Mucosa of descending colon (tissue), 3 donors: Measurements from ENCODE around the gene SEC14L6. TPM values are rescaled to one million over a fixed set of nuclear protein-coding genes. Genes with fewer than 3 reads are reported as not detected.
"Not testable (repeated sequence)": the region's sequence is repeated elsewhere in the genome, so short reads cannot be mapped to it uniquely, and the experiment has no call there.

Experiments used
- ATAC-seq: fragments of 200-7000 bp; cut with Tn5 transposase; one replicate; pipeline ENCODE4 v1.9.1; 2020; ENCODE audit warnings: mild to moderate bottlenecking, moderate library complexity
- DNase-seq, 3 donors: peaks; one replicate each; pipeline ENCODE4 v3.0.0-alpha.2; 2020
- H3K36me3 ChIP-seq: fragments of 200-600 bp; one replicate; pipeline ENCODE4 v1.8.0; 2021; ENCODE audit warnings: low read depth, mild to moderate bottlenecking
- H3K4me1 ChIP-seq: fragments of 200-600 bp; one replicate; pipeline ENCODE4 v1.8.0; 2021; ENCODE audit warnings: low read depth, mild to moderate bottlenecking
- H3K4me3 ChIP-seq: fragments of 200-600 bp; one replicate; pipeline ENCODE4 v1.8.0; 2021; ENCODE audit warnings: mild to moderate bottlenecking
- H3K9me3 ChIP-seq: fragments of 200-600 bp; one replicate; pipeline ENCODE4 v1.8.0; 2021; ENCODE audit warnings: mild to moderate bottlenecking
- intact Hi-C, 2 donors: fragments of 100-400 bp; cut with DNase I in 1 of 2; cut with micrococcal nuclease in 1 of 2; formaldehyde crosslinking; loops; one replicate each; pipeline versions ENCODE4 v1.11.0 to v1.11.1; 2022; cut with DNase I, micrococcal nuclease
- total RNA-seq, 3 donors: library from RNA; stranded (reverse); fragmentation: NEBNext Ultra II Directional in 2 of 3; extraction: Animal tissue kit (Norgen Biotek cat#: 25700) in 2 of 3; gene quantifications; one replicate each; pipeline versions ENCODE4 v1.2.1 to v1.2.4, GENCODE V29; 2021 to 2023
- TF ChIP-seq, protein P1 (sequence below): fragments of 200-600 bp; IDR thresholded peaks from one replicate; pipeline ENCODE4 v1.8.0; 2022; ENCODE audit warnings: antibody characterized with exemption, mild to moderate bottlenecking
- donor health status: DM: no; HTN: no; CAD: no; lungs with moderate emphysema.
- donor health status: DM: no; HTN: no; CAD: no.
- donor health status: DM: no; HTN: yes; CAD: no.

Gene SEC14L6
- total RNA-seq, 3 donors from 2014 or later = 0.26 to 0.47 TPM; not detected in 1

GRCh38 chr22:30557243-30557642, 10.7 kb upstream of the SEC14L6 start:
- H3K4me1 ChIP-seq = no peaks in the 10 kb centered on the region
- TF ChIP-seq, protein P1, sequence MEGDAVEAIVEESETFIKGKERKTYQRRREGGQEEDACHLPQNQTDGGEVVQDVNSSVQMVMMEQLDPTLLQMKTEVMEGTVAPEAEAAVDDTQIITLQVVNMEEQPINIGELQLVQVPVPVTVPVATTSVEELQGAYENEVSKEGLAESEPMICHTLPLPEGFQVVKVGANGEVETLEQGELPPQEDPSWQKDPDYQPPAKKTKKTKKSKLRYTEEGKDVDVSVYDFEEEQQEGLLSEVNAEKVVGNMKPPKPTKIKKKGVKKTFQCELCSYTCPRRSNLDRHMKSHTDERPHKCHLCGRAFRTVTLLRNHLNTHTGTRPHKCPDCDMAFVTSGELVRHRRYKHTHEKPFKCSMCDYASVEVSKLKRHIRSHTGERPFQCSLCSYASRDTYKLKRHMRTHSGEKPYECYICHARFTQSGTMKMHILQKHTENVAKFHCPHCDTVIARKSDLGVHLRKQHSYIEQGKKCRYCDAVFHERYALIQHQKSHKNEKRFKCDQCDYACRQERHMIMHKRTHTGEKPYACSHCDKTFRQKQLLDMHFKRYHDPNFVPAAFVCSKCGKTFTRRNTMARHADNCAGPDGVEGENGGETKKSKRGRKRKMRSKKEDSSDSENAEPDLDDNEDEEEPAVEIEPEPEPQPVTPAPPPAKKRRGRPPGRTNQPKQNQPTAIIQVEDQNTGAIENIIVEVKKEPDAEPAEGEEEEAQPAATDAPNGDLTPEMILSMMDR = no peak
- no peaks in the 10 kb centered on the region for H3K36me3 ChIP-seq
- H3K4me3 ChIP-seq = no peak overlapping the region
- intact Hi-C loops = no loop called here
- no peak for DNase-seq
- ATAC-seq = no peak
- H3K9me3 ChIP-seq = no peaks in the 10 kb centered on the region

- Histone ChIP-seq H3K36me3 (no peaks in the 10 kb centered on the region), H3K4me1 (no peaks in the 10 kb centered on the region), H3K4me3 (no peak overlapping the region), H3K9me3 (no peaks in the 10 kb centered on the region)
- DNase-seq (no peak), ATAC-seq (no peak)
- TF ChIP-seq, protein P1 = no peak
- intact Hi-C loops = no loop called here
These were observed 9.8 kb upstream of the SEC14L6 start for GRCh38 chr22:30556388-30556787.

DNA sequence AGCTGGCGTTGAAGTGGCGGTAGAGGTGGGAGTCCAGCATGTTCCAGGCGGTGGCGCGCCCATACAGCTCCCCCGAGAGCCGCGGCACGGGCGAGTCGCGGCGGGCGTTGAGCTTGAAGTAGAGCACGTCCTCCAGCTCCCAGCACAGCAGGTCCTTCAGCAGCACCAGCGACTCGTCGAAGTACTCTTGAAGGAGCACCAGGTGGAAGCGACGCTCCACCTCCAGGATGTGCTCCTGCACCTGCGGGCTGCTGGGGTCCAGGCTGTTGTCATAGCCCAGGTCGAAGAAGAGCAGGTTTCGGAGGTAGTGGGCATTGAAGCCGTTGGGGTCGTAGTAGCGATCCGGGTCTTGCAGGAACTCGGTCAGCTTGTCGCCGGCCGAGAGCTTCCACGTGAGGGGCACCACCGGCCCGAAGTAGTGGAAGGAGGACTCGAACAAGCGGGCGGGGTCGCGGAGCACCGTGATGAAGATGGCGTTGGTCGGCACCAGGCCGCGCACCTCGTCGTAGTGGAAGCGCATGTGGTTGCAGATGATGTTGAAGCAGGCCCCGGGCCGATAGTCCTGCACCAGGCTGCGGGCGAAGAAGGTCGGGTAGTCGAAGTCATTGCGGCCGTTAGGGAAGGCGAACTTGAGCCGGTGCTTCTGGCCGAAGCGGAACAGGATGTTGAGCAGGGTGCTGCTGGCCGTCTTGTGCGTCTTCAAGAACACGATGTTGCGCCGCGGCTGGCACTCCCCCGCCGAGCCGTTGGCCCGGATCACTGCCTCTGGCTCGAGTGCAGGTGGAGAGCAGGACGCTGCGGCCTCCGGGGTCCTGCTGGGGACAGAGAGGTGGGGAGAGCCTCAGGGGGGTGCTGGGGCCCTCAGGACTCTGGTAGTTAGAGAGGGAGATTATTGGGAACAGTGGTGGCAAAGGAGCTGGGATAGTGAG, 9.0 kb upstream of the SEC14L6 start:
- H3K4me3 ChIP-seq = no peak overlapping the region
- no peaks in the 10 kb centered on the region for H3K9me3 ChIP-seq
- H3K4me1 ChIP-seq = no peaks in the 10 kb centered on the region
- DNase-seq (no peak), ATAC-seq (no peak)
- TF ChIP-seq, protein P1 = no peak
- no peaks in the 10 kb centered on the region for H3K36me3 ChIP-seq
- intact Hi-C loops = no loop called here

DNA sequence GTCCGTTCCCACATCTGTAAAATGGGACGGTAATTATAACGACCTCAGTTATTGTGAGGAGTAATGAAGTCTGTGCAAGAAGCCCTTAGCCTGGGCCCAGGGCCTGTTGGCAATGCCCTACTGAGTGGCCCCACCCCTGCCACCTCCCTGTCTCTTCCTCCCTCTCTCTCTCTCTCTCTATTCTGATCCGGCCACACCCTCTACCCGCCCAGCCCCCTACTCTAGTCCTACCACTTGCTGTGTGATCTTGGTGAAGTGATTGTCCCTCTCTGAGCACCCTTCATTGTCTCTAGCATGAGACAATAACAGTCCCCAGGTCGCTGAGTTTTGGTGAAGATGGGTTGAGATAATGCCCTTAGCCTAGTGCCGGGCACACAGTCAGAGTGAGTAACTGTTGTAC, 7.4 kb upstream of the SEC14L6 start:
- no peaks in the 10 kb centered on the region for H3K9me3 ChIP-seq
- no peaks in the 10 kb centered on the region for H3K4me1 ChIP-seq
- H3K36me3 ChIP-seq = no peaks in the 10 kb centered on the region
- no peak overlapping the region for H3K4me3 ChIP-seq
- ATAC-seq = no peak
- intact Hi-C loops = no loop called here
- TF ChIP-seq, protein P1 = no peak
- no peak for DNase-seq

DNA sequence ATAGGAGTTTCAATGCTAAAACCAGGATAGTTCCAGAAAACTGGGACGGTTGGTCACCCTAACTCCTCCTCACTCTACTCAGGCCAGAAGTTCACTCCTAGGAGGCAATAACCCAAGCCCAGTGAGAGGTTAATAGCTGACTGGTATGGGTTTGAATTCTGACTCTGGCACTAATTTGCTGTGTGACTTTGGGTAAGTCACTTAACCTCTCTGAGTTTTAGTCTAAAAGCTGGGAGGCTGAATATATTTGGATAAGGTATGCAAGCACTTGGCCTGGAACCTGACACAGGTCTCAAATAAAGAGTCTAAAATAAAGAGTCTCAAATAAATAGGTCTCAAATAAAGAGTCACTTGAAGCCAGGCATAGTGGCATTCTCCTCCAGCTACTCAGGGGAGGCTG, 6.2 kb upstream of the SEC14L6 start:
- intact Hi-C loops = no loop called here
- Histone ChIP-seq H3K36me3 (no peaks in the 10 kb centered on the region), H3K4me1 (no peaks in the 10 kb centered on the region), H3K9me3 (no peaks in the 10 kb centered on the region), H3K4me3 (no peak overlapping the region)
- DNase-seq (no peak), ATAC-seq (no peak)
- TF ChIP-seq, protein P1 = no peak

DNA sequence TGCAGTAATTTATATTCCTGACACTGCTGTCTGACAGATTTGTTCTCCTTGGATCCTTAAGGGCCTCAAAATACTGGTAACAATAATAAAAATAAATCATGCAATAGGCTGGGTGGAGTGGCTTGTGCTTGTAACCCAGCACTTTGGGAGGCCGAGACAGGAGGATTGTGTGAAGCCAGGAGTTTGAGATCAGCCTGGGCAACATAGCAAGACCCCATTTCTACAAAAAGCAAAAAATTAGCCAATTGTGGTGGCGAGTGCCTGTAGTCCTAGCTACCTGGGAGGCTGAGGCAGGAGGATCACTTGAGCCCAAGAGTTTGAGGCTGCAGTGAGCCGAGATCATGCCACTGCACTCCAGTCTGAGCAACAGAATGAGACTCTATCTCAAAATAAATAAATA, 5.3 kb upstream of the SEC14L6 start:
- H3K4me1 ChIP-seq, H3K4me3 ChIP-seq, H3K36me3 ChIP-seq, intact Hi-C loops, ATAC-seq, H3K9me3 ChIP-seq, DNase-seq: not testable (repeated sequence)
